Right ventricle myocardium superior (tissue), 1 donor: Measurements from ENCODE around the gene SIGLEC8. TPM values are rescaled to one million over a fixed set of nuclear protein-coding genes. Genes with fewer than 3 reads are reported as not detected.
"Not testable (repeated sequence)": the region's sequence is repeated elsewhere in the genome, so short reads cannot be mapped to it uniquely, and the experiment has no call there.

ENCODE experiments used
- ATAC-seq: fragments of 200-7000 bp; cut with Tn5 transposase; one replicate; pipeline ENCODE4 v1.9.1; 2020; ENCODE audit warnings: mild to moderate bottlenecking; ENCODE audit not compliant: poor library complexity
- DNase-seq: peaks from one replicate; pipeline ENCODE4 v3.0.0-alpha.2; 2020
- intact Hi-C: fragments of 100-400 bp; cut with DNase I; formaldehyde crosslinking; loops from one replicate; pipeline ENCODE4 v1.11.2; 2022
- total RNA-seq: library from RNA; stranded (reverse); fragmentation: NEBNext Ultra II Directional; extraction: Animal tissue kit (Norgen Biotek cat#: 25700); gene quantifications from one replicate; pipeline ENCODE4 v1.2.1, GENCODE V29; 2021
- donor health status: DM: no; HTN: yes; CAD: no; lungs with severe emphysema.

The SIGLEC8 gene
- total RNA-seq, 1 donor from 2014 or later, result 0.13 TPM

DNA sequence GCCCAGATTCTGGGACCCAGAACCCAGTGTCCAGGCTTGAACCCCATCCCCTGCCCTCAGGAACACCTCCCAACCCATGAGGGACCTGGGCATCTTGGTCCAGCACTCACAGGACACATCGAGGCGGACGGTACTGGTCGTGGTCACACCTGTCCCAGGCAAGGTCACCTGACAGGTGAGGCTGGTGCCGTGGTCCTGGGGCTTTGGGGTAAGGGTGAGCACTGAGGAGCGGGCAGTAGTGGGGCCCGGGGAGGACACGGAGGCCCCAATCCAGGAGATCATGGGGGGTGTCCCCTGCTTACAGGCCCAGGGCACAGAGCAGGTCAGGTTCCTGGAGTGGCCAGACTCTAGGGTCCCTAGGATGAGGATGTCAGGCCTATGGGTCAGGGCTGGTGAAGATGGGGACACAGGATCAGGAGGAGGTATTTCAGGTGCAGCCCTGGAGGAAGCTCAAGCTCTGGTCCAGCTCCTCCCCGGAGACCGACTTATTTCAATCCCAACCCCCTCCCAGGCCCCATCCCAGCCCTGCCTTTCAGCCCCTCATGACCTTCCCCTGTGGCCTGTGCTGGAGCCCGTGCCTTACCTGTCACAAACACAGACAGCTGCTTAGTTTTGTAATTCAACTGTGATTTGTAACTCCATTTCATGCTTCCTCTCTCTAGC lies 772 bp downstream of the SIGLEC8 start:
- intact Hi-C loops, result no loop called here
- no peak for ATAC-seq
- DNase-seq, result no peak

DNA sequence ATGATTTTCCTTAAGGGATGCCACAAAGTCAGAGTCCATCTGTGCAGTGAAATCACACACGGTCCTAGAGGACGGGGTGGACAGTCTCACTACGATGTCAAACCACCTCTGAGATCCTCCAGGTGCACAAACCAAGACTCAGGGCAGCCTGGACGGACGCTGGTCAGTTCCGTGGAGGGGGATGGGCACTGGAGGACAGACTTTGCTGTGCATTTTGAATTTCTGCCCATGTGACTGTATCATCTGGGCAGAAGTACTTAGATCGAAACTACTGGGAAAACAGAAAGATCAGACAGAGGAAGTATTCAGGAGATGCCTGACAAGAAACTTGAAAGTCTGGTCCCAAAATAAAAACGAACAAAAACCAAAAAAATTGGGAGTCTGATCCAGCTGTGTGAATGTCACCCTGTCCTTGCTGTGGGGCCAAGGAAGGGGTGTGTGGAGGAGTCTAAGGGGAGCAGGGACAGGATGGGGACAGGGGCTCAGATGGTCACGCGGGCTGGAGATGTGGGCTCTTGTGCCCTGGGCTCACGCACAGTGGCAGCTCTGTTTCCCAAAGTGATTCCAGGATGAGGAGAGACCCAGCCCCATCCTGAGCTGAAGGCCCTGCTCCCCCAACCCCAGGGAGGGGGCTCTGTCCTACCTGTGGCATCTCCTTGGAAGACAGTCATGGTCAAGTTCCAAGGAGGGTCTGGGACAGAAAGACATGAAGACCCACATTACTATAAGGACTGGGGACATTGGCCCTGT lies 1.5 kb downstream of the SIGLEC8 start:
- intact Hi-C loops, result no loop called here
- ATAC-seq, result no peak
- no peak for DNase-seq

DNA sequence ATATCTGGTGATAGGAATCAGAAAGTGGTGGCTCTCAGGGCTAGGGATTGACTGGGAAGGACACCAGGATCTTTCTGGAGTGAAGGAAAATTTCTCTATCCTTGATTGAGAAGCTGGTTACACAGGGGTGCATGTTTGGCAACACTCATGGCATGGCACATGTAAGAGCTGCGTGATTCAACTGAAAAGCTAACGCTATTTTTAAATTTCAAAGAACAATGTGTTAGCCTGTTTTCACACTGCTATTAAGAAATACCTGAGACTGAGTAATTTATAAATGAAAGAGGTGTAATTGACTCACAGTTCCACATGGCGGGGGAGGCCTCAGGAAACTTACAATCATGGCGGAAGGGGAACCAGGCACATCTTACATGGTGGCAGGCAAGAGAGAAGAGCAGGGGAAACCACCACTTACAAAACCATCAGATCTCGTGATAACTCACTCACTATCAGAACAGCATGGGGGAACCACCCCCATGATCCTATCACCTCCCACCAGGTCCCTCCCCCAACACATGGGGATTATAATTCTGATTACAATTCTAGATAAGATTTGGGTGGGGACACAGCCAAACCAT lies 7.4 kb downstream of the SIGLEC8 start:
- DNase-seq (no peak), ATAC-seq (no peak)
- intact Hi-C loops, result no loop called here

- intact Hi-C loops, result no loop called here
- ATAC-seq, result no peak
- no peak for DNase-seq
These were observed 9.7 kb downstream of the SIGLEC8 start for GRCh38 chr19:51448411-51449016.

DNA sequence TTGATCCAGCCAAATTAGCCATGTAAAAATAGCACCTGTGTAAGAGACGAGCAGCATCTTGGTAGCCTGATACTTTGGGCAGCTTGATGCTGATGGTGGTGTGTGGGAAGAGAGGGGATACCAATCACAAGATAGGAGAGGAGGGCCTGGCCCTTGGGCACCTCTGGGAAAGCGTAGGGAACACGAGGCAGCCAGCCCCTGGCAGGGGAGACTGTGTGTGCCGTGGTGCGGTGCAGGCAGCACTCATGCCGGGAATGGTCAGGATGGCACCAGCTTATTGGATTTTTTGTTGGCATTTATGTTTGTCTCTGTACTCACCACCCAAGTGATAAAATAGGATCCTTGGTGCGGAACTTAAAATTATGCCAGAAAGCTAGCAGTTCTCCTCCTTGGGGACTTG lies 10.2 kb downstream of the SIGLEC8 start:
- intact Hi-C loops, result no loop called here
- ATAC-seq (no peak), DNase-seq (no peak)

- DNase-seq, intact Hi-C loops, ATAC-seq: not testable (repeated sequence)
These were observed 10.7 kb downstream of the SIGLEC8 start for GRCh38 chr19:51447510-51447909.

GRCh38 chr19:51441410-51442390 lies 16.6 kb downstream of the SIGLEC8 start:
- intact Hi-C loops, result no loop called here
- ATAC-seq, result no peak
- no peak for DNase-seq

DNA sequence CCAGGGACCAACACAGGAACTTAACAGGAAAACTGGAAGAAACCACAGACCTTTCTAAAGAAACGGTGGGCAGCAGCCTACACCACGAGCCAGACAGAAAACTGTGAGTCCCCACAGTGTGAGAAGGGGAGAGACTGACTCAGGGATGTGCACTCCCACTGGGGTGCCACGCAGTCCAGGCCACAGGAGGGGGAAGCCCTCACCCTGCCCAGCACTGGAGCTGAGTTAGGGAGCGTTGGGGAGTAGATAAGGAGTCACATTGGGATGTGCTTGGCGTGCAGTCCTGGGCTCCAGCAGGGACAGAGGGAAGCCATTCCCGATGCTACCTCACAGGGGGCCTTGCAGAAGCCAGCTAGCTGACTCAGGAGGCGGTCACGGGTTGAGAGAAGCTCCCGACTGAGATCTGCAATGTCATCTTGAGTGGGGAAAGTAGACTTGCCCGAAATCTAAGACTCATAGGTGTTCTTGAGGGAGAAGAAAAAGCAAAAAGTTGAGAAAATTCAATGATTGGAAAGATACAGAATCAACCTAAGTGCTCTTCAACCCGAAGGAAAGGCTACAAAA lies 17.3 kb downstream of the SIGLEC8 start:
- intact Hi-C loops, result no loop called here
- ATAC-seq (no peak), DNase-seq (no peak)

GRCh38 chr19:51440052-51440451 lies 18.2 kb downstream of the SIGLEC8 start:
- intact Hi-C loops, result no loop called here
- ATAC-seq (no peak), DNase-seq (no peak)

DNA sequence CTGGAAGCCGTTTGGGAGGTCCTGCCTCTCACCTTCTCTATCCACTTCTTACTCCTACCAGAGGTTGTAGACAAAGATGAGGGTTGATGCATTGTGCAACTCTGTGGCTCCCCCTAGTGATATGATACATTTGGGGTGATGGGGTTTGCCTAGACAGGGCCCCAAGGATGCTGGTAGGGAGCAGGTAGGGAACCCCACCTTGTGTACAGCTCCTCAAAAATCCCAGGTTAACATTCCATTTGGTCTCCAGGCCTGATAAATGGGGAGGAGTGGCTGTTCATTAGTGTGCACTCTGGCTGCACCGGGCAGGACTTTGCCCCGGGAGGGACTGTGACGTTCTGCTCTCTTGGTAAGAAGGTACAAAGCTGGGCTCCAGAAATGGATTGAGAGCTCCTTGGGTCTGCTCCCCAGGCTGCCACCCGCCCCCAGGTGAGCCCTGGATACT lies 19.2 kb downstream of the SIGLEC8 start:
- ATAC-seq, result no peak
- intact Hi-C loops, result loop anchor here (2.0 kb wide), 1 partner anchor 100 kb away; no protein-coding TSS in a partner anchor
- no peak for DNase-seq

- ATAC-seq, result no peak
- DNase-seq, result no peak
- intact Hi-C loops, result no loop called here
These were observed 23.8 kb downstream of the SIGLEC8 start for GRCh38 chr19:51434456-51434855.

DNA sequence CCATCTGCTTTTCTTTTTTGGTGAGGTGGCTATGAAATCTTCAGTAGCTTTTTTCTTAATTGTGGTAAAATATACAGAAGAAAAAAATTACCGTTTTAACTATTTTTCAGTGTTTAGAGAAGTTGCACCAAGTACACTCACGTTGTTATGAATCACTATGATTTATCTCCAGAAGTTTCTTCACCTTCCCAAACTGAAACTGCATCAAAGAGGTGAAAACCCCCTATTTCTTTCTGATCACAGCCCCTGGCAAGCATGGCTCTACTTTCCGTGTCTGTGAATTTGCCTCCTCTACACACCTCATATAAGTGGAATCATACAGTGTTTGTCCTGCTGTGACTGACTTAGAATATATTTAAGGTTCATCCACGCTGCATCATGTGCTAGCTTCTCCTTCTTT lies 25.2 kb downstream of the SIGLEC8 start:
- DNase-seq (no peak), ATAC-seq (no peak)
- intact Hi-C loops, result no loop called here

- intact Hi-C loops, result no loop called here
- no peak for DNase-seq
- ATAC-seq, result no peak
These were observed 27.1 kb downstream of the SIGLEC8 start for GRCh38 chr19:51431124-51431523.

GRCh38 chr19:51430221-51430620 lies 28.0 kb downstream of the SIGLEC8 start:
- no peak for ATAC-seq
- intact Hi-C loops, result no loop called here
- no peak for DNase-seq

GRCh38 chr19:51427201-51427600 lies 31.1 kb downstream of the SIGLEC8 start:
- intact Hi-C loops, result no loop called here
- ATAC-seq (no peak), DNase-seq (peak; percentile 45)

DNA sequence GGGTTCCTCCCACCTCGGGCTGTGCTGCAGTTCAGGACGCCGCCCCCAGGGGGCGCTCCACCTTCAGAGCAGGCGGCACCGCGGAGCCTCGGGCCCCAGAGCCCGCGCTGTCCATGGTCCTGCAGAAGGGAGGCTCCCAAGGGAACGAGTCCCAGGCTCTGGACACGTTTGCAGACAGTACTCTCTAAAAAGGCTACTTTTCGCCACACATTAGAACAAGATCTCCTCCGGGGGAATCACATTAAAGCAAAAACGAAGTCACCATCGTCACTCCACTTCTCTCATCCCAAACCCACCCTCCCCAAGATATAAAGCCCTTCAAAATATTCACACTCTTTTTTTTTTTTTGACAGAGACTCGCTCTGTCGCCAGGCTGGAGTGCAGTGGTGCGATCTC lies 36.2 kb downstream of the SIGLEC8 start:
- DNase-seq (peak; percentile 91), ATAC-seq (peak; percentile 88)
- intact Hi-C loops, result no loop called here

GRCh38 chr19:51421229-51422052 lies 36.8 kb downstream of the SIGLEC8 start:
- DNase-seq, result no peak
- intact Hi-C loops, result no loop called here
- ATAC-seq, result no peak
